DLD1 (cell line): Measurements from ENCODE around the gene IFI30.

ENCODE experiments used
- in situ Hi-C: cut with HindIII; loops from 2 replicates; pipeline ENCODE4 v1.10.0; 2017; ENCODE audit warnings: low sequenced_read_pairs

IFI30 gene

DNA sequence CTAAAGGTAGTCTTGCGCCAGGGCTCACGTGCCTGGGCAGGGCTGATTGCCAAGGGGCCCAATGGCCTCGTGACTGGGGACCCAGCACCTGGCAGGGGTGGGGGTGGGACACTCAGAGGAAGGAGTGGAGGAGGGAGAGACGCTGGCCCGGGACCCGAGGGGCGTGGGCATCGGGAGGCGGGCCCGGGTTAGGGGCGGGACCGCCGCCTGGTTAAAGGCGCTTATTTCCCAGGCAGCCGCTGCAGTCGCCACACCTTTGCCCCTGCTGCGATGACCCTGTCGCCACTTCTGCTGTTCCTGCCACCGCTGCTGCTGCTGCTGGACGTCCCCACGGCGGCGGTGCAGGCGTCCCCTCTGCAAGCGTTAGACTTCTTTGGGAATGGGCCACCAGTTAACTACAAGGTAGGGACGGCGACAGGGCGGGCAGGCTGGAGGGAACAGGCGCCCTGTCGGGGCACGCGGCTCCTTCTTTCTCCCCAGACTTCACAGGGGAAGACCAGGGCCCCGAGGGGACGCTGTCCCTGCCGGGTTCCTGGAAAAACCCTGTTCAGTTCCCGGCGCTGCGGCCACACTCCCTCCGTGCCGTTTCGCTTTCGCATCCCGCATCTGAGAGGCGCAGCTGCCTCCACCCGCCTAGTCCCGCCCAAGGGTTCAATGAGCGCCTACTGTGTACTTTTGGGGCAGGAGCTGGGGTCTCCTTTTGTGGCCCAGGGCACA lies at the start of gene IFI30:
Gene IFI30 (plus strand): TSS at position 242 of the 717 bp plus-strand sequence. CDS start 29 bp downstream, at position 271.
- in situ Hi-C loops: no loop called here

DNA sequence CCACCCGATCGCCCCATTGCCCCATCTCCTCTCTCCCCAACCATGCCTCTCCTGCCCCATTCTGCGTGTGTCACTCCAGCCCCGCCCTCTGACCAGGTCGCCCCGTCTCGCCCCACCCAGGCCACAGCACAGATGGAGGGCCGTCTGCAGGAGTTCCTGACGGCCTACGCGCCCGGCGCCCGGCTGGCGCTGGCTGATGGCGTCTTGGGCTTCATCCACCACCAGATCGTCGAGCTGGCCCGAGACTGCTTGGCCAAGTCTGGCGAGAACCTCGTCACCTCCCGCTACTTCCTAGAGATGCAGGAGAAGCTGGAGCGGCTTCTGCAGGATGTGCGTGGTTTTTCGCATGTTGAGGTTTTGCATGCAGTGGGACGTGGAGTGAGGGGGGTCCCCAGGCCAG lies 49.8 kb upstream of the IFI30 start:
- in situ Hi-C loops: no loop called here

DNA sequence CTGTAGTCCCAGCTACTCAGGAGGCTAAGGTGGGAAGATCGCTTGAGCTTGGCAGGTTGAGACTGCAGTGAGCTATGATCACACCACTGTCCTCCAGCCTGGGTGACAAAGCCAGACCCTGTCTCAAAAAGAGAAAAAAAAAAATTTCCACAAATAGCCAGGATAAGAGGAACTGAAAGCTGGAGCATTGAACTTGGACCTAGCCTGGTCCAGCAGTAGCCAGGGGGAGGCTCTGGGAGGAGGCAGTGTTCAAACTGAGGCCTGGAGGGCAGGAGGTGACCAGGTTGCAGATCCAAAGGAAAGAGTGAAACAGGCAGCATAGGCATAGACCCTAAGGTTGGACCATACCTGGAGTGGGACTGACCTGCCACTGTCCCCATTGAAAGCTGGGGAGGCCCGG lies 47.5 kb upstream of the IFI30 start:
- in situ Hi-C loops: no loop called here

DNA sequence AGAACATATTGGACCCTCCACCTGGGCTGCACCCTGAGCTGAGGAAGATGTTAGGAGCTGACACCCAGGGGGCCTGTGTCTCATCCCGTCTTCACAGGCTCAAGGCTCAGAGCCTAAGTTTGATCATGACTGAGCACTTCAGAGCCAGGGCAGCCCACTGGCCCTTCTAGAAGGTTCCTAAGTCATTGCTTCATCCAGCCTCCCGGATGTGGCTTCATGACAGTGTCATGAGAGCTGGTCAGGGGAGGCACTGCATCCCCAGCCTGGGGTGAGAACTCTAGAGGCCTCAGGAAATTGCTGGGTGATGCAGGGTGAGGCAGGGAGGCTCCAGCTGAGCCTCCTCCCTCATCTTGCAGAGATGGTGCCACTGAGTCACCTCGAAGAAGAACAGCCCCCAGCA lies 45.6 kb upstream of the IFI30 start:
- in situ Hi-C loops: no loop called here

DNA sequence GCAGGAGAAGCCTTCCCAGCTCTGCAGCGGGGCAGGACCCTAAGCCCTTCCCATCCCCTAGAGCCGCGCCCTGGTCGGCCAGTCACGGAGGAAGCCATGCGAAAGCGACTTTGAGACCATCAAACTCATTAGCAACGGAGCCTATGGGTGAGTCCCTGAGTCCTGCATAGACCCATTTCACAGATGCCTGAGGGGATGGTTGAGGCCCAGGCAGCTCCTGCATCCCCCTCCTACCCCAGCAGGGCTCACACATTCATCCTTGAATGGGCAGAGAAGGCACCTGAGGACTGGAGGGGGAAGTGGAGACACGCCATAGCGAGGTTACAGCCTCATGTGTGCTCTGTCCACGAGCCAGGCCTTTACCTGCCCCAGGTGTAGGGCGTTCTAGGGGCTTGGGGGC lies 44.8 kb upstream of the IFI30 start:
- in situ Hi-C loops: no loop called here

DNA sequence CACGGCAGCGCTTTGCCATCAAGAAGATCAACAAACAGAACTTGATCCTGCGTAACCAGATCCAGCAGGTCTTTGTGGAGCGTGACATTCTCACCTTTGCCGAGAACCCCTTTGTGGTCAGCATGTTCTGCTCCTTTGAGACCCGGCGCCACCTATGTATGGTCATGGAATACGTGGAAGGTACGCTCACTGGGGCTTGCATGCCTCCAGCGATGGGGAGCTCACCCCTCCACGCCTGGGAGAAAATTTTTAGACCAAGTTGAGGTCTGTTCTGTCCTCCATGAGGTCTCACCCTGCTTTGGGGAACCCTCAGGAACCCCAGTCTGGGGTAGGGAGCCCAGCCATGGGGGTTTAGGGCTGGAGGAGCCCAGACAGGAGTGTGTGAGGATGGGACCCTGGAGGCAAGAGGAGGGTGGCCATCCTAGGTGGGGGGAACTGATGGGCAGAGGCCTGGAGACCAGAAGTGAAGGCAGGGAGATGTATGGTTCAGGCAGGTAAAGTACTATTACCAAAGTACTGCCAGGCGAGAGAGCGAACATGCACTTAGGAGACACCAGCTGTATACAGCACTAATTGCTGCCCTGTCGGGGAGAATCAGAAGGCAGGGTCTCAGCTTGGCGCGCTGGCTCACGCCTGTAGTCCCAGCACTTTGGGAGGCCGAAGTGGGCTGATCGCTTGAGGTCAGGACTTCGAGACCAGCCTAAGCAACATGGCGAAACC lies 42.9 kb upstream of the IFI30 start:
- in situ Hi-C loops: no loop called here

DNA sequence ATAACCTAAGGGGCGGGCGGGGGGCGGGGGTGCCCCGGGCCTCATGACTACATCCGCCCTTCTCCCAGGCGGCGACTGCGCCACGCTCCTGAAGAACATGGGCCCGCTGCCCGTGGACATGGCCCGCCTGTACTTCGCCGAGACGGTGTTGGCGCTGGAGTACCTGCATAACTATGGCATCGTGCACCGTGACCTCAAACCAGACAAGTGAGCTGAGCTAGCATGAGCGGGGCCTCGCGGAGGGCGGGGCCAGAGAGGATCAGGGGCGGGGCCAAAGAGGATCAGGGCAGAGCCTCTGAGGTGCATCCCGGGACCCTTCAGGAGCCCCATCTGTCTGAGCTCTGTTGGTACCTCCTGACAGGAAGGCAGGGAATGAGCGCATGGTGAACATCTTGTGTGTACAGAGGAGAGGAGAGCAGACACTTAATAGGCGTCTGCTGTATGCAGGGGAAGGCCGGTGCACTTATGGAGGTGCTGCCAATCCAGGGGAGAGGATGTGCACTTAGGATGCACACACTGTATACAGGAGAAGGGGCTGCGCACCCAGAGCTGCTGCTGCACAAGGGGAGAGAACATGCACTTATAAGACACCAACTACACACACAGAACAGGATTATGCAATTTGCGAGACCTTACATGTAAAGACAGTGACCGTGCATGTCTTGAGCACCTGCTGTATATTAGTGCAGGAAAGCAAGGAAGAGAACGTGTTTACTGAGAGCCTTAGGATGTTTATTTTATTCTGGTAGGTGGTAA lies 41.6 kb upstream of the IFI30 start:
- in situ Hi-C loops: no loop called here

DNA sequence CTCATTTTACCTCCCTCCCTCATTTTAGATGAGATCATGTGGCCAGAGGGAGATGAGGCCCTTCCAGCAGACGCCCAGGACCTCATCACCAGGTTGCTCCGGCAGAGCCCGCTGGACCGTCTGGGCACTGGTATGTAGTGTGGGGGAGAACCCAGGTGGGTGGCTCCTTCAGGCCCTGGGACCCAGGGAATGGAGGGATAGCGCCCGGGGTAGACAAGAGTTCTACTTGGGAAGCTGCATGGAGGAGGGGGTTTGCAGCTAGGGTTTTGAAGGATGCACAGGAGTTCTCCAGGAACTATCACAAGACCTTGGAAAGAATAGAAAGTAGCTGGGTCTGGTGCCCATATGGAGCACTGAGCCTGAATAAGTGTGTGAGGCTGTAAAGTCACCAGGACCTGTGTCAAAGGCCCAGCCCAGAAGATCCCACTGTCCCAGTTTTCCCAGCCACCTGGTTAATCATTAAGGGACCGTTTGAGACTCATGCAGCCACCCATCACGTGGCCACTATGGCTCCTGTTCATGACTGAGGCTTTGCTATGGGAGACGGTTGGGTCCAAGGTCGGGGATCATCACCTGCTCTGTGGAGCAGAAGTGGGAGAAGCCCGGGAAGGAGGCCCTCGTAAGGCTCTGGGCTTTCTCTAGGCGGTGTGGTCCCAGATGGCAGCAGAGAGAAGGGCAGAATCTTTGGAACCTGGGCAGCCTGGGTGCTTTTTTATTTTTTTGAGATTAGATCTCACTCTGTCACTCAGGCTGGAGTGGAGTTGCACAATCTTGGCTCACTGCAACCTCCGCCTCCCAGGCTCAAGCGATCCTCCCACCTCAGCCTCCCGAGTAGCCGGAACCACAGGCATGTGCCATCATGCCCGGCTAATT lies 37.7 kb upstream of the IFI30 start:
- in situ Hi-C loops: no loop called here

DNA sequence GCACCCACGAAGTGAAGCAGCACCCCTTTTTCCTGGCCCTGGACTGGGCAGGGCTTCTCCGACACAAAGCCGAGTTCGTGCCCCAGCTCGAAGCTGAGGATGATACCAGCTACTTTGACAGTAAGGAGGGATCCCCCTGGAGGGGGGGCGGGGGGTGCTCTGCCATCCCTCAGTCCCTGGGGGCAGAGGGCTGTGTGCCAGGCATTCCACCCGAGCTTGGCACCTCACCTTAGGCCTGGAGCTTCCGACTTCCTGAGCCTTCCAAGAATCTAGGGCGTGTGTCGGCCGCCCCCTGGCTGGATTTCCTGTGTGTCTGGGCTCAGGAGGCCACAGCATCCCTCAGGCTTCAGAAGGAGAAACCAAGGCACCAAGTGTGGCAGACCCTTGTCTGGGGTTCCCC lies 36.4 kb upstream of the IFI30 start:
- in situ Hi-C loops: no loop called here

- in situ Hi-C loops: no loop called here
These were observed 35.8 kb upstream of the IFI30 start for GRCh38 chr19:18137657-18138339.

DNA sequence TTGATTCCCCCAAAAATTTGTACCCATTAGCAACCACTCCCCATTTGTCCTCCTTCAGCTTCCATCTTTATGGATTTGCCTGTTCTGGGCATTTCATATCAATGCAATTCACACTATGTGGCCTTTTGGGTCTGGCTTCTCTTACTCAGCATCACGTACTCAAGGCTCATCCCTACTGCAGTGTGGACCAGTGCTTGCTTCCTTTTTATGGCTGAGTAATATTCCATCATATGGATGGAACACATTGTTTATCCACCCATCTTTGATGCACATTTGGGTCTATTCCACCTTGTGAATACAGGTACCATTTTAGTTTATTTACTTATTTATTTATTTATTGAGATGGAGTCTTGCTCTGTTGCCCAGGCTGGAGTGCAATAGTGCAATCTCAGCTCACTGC lies 33.1 kb upstream of the IFI30 start:
- in situ Hi-C loops: no loop called here

DNA sequence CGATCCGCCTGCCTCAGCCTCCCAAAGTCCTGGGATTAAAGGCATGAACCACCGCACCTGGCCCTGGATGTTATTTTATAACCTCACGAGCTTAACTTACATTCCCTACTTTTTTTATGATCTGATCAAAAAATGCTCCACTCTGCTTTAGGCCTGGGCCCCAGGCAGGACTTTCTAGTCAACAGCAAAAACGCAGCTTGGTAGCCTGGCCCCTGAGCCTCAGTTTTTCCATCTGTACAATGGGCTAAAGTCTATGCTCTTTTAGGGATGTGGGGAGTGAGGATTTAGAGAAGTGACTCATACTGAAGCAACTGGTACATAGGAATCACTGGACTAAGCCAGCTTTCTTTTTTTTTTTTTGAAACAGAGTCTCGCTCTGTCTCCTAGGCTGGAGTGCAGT lies 32.6 kb upstream of the IFI30 start:
- in situ Hi-C loops: no loop called here

DNA sequence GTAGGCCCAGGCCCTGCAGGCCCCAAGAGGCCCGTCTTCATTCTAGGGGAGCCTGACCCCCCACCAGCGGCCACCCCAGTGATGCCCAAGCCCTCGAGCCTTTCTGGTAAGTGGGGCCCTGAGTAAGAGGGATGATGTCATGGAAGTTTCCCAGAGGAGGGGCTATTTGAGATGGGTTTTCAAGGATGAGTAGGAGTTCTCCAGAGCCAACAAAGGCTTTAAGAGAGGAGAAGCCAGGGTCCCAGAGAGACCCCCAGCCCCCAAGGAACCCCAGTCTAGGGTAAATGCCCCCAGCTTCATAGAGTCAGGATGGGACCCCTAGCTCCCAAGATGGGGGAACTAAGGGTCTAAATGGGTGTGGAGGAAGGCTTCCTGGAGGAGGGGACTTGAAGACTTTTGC lies 29.7 kb upstream of the IFI30 start:
- in situ Hi-C loops: no loop called here

DNA sequence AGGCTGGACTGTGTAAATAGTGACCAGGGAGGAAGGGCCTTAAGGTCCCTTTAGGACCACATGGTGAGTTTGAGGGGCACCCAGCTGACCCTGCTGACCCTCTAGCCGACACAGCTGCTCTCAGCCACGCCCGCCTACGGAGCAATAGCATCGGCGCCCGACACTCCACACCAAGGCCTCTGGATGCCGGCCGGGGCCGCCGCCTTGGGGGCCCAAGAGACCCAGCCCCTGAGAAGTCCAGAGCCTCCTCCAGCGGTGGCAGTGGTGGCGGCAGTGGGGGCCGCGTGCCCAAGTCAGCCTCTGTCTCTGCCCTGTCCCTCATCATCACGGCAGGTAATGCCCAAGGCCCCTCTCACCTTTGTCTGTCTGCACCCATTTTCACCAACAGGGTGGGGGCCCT lies 29.3 kb upstream of the IFI30 start:
- in situ Hi-C loops: no loop called here

GRCh38 chr19:18144906-18145305 lies 28.7 kb upstream of the IFI30 start:
- in situ Hi-C loops: no loop called here

DNA sequence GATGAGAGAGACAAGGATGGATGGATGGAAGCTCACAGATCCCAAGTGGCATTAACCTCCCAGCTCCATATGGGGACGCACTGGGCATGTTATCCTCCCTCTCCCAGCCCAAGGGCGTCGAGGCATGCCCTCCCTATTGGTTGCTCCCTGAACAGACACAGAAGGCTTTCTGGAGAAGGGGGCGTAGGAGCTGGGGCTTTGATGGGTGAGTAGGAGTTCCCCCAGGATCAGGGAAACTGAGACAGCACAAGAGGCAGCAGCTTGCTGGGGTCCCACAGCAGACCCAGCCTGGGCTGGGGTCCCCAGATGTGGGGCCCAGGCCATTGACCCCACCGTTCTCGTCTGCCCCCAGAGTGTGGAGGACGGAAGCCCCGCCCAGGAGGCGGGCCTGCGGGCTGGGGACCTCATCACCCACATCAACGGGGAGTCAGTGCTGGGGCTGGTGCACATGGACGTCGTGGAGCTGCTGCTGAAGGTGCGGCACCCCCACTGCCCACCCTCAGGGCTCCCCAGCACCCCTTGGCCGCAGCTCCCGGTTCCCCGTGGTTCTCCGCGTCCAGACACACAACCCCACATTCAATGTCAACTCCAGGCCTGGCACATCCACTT lies 28.1 kb upstream of the IFI30 start:
- in situ Hi-C loops: no loop called here

DNA sequence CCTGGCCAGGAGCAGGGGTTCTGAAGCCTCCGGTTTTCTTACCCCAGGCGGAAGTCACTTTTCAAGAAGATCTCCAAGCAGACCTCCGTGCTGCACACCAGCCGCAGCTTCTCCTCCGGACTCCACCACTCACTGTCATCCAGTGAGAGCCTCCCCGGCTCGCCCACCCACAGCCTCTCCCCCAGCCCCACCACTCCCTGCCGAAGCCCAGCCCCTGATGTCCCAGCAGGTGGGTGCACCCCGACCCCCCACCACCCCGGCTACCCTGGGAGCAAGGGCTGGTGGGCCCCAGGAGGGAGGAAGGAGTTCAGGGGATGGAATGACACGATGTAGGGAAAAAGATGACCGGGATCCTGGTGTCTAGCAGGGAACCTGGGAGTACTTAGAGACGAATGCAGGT lies 26.2 kb upstream of the IFI30 start:
- in situ Hi-C loops: no loop called here

GRCh38 chr19:18149596-18149975 lies 24.0 kb upstream of the IFI30 start:
- in situ Hi-C loops: no loop called here

DNA sequence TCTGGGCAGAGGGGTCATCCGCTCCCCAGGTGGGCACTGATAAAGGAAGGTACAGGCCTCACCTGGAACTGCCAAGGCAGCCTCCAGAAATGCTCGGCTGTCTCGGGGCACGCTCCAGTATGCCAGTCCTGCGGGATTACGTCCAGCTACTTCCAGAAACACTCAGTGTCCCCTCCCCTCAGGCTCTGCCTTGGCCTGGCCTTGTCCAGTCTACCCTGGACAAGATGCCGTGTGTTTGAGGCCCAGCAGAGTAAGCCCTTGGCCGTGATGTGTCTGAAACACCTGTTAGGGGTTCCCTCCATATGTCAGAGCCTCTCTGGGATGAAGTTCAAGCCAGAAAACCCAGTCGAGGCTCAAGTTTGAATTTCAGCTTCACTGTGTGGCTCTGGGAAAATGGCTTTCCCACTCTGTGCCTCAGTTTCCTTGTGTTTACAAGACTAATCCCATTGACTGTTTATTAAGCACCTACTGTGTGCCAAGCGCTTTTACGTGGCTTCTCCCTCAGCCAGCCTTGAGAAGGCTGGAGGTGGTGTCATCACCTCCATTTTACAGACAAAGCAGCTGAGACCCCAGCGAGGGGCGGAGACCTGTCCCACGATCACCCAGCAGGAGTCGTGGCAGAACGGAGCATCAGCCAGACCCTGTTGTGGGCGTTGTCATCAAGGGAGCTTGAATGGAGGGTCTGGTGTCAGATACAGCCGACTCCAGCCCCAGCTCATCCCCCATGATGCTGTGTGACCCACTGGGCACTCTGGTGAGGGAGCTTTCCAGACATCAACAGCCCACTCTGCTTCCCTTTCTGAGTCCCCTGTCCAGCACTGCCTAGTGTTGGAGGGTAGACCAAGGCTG lies 22.6 kb upstream of the IFI30 start:
- in situ Hi-C loops: no loop called here
